Neural progenitor cell (in vitro differentiated cells): ENCODE measurements around the gene CSNK1G2. TPM values are rescaled to one million over a fixed set of nuclear protein-coding genes. Genes with fewer than 3 reads are reported as not detected.

Source experiments
- DNase-seq: peaks from one replicate; pipeline ENCODE4 v3.0.0-alpha.2; 2016; ENCODE audit warnings: low spot score
- H2AFZ ChIP-seq: fragments of 200-600 bp; sonication (generic); replicated peaks from 2 replicates; pipeline ENCODE4 v1.6.1; 2016; ENCODE audit warnings: antibody characterized with exemption
- H3F3A ChIP-seq: fragments of 200-600 bp; sonication (generic); 2 replicates; pipeline ENCODE4 v1.6.1; 2016; ENCODE audit warnings: antibody characterized with exemption, low read depth
- H3K27ac ChIP-seq: fragments of 200-600 bp; sonication (generic); 2 replicates; pipeline ENCODE4 v1.5.1; 2016; ENCODE audit warnings: mild to moderate bottlenecking
- H3K27me3 ChIP-seq: fragments of 200-600 bp; sonication (generic); 2 replicates; pipeline ENCODE4 v1.6.1; 2016; ENCODE audit warnings: mild to moderate bottlenecking, moderate library complexity
- H3K36me3 ChIP-seq: fragments of 200-600 bp; sonication (generic); 2 replicates; pipeline ENCODE4 v1.5.1; 2016
- H3K4me1 ChIP-seq: fragments of 200-600 bp; sonication (generic); 2 replicates; pipeline ENCODE4 v1.6.1; 2016; ENCODE audit warnings: mixed run types
- H3K4me2 ChIP-seq: fragments of 200-600 bp; sonication (generic); 2 replicates; pipeline ENCODE4 v1.6.1; 2016
- H3K4me3 ChIP-seq: fragments of 200-600 bp; sonication (generic); 2 replicates; pipeline ENCODE4 v1.5.1; 2016
- H3K79me2 ChIP-seq: fragments of 200-600 bp; sonication (generic); 2 replicates; pipeline ENCODE4 v1.6.1; 2016; ENCODE audit warnings: low read depth
- H3K9ac ChIP-seq: fragments of 200-600 bp; sonication (generic); 2 replicates; pipeline ENCODE4 v1.6.1; 2016
- H3K9me3 ChIP-seq: fragments of 200-600 bp; sonication (generic); 2 replicates; pipeline ENCODE4 v1.5.1; 2016; ENCODE audit warnings: low read depth
- H4K20me1 ChIP-seq: fragments of 200-600 bp; sonication (generic); 2 replicates; pipeline ENCODE4 v1.6.1; 2016; ENCODE audit warnings: low read depth
- H3K27ac Mint-ChIP-seq: 3 replicates; pipeline ENCODE4 v1.8.0; 2021; ENCODE audit warnings: mixed read lengths
- H3K27me3 Mint-ChIP-seq: 2 replicates; pipeline ENCODE4 v1.8.0; 2022; ENCODE audit warnings: low read depth, mild to moderate bottlenecking, inconsistent platforms, moderate library complexity, mixed read lengths; ENCODE audit not compliant: insufficient read depth
- H3K36me3 Mint-ChIP-seq: 3 replicates; pipeline ENCODE4 v1.8.0; 2021; ENCODE audit warnings: mixed read lengths
- H3K4me1 Mint-ChIP-seq: 3 replicates; pipeline ENCODE4 v1.8.0; 2021; ENCODE audit warnings: mixed read lengths
- H3K4me3 Mint-ChIP-seq: 3 replicates; pipeline ENCODE4 v1.8.0; 2021; ENCODE audit warnings: mild to moderate bottlenecking, moderate library complexity, mixed read lengths
- H3K9me3 Mint-ChIP-seq: 3 replicates; pipeline ENCODE4 v1.8.0; 2020; ENCODE audit warnings: mixed read lengths
- CTCF ChIP-seq: fragments of 200-600 bp; sonication (generic); IDR thresholded peaks from 2 replicates; pipeline ENCODE4 v1.5.1; 2017; ENCODE audit warnings: antibody characterized with exemption, mild to moderate bottlenecking
- EZH2 ChIP-seq: fragments of 200-600 bp; sonication (generic); IDR thresholded peaks from 2 replicates; pipeline ENCODE4 v1.6.1; 2017; ENCODE audit warnings: antibody characterized with exemption, mild to moderate bottlenecking, moderate library complexity
- EZH2phosphoT487 ChIP-seq: fragments of 200-600 bp; sonication (generic); IDR thresholded peaks from 2 replicates; pipeline ENCODE4 v1.6.1; 2017; ENCODE audit warnings: antibody characterized with exemption
- total RNA-seq: library from RNA; depleted of rRNA; stranded (reverse); fragments of >200 nt; gene quantifications from 2 replicates; pipeline ENCODE4 v1.2.3, GENCODE V29; 2015; ENCODE audit warnings: low replicate concordance

The CSNK1G2 gene
- total RNA-seq, 1 donor from 2014 or later, result 49.6 TPM

GRCh38 chr19:1979642-1980041, 38.7 kb downstream of the CSNK1G2 start:
- H3K36me3 ChIP-seq, result no peaks in the 10 kb centered on the region
- no peak overlapping the region for H3K27ac Mint-ChIP-seq
- peaks cover 42% of the 10 kb centered on the region for H4K20me1 ChIP-seq
- no peak overlapping the region for H3K4me2 ChIP-seq
- H3K79me2 ChIP-seq, result peaks cover 24% of the 10 kb centered on the region
- H3F3A ChIP-seq, result peaks cover 12% of the 10 kb centered on the region
- H3K9me3 ChIP-seq, result no peaks in the 10 kb centered on the region
- no peaks in the 10 kb centered on the region for H3K9me3 Mint-ChIP-seq
- H3K4me3 Mint-ChIP-seq, result no peak overlapping the region
- H3K4me3 ChIP-seq, result no peak overlapping the region
- peaks cover 2% of the 10 kb centered on the region for H3K27me3 Mint-ChIP-seq
- H3K9ac ChIP-seq, result no peak overlapping the region
- no peak for TF ChIP-seq EZH2
- TF ChIP-seq EZH2phosphoT487, result no peak
- TF ChIP-seq CTCF, result no peak
- H3K4me1 ChIP-seq, result no peaks in the 10 kb centered on the region
- no peak for DNase-seq
- no peak overlapping the region for H3K27ac ChIP-seq
- H3K36me3 Mint-ChIP-seq, result peaks cover 14% of the 10 kb centered on the region
- H3K4me1 Mint-ChIP-seq, result no peaks in the 10 kb centered on the region
- no peaks in the 10 kb centered on the region for H3K27me3 ChIP-seq
- no peak overlapping the region for H2AFZ ChIP-seq

GRCh38 chr19:1980091-1980808, 39.3 kb downstream of the CSNK1G2 start:
- Histone ChIP-seq H3F3A (peaks cover 17% of the 10 kb centered on the region), H3K36me3 (no peaks in the 10 kb centered on the region), H3K9ac (no peak overlapping the region), H3K79me2 (peaks cover 24% of the 10 kb centered on the region), H4K20me1 (peaks cover 36% of the 10 kb centered on the region), H3K27ac (no peak overlapping the region), H3K4me1 (no peaks in the 10 kb centered on the region), H3K4me2 (no peak overlapping the region), H3K9me3 (no peaks in the 10 kb centered on the region), H3K4me3 (no peak overlapping the region), H3K27me3 (no peaks in the 10 kb centered on the region), H2AFZ (no peak overlapping the region)
- Mint-ChIP-seq H3K4me3 (no peak overlapping the region), H3K36me3 (peaks cover 14% of the 10 kb centered on the region), H3K9me3 (no peaks in the 10 kb centered on the region), H3K27me3 (peaks cover 5% of the 10 kb centered on the region), H3K27ac (no peak overlapping the region), H3K4me1 (no peaks in the 10 kb centered on the region)
- no peak for TF ChIP-seq EZH2
- no peak for TF ChIP-seq CTCF
- no peak for TF ChIP-seq EZH2phosphoT487
- no peak for DNase-seq

- Histone ChIP-seq H3K4me1 (no peaks in the 10 kb centered on the region), H4K20me1 (peaks cover 30% of the 10 kb centered on the region), H3K4me2 (no peak overlapping the region), H3K36me3 (no peaks in the 10 kb centered on the region), H3K27ac (no peak overlapping the region), H3K9ac (no peak overlapping the region), H3F3A (peaks cover 22% of the 10 kb centered on the region), H3K4me3 (no peak overlapping the region), H3K9me3 (no peaks in the 10 kb centered on the region), H3K79me2 (peaks cover 18% of the 10 kb centered on the region), H2AFZ (no peak overlapping the region), H3K27me3 (no peaks in the 10 kb centered on the region)
- H3K27me3 Mint-ChIP-seq, result peaks cover 4% of the 10 kb centered on the region
- TF ChIP-seq EZH2 (no peak), CTCF (no peak), EZH2phosphoT487 (no peak)
- no peak overlapping the region for H3K4me3 Mint-ChIP-seq
- H3K9me3 Mint-ChIP-seq, result no peaks in the 10 kb centered on the region
- H3K36me3 Mint-ChIP-seq, result peaks cover 14% of the 10 kb centered on the region
- no peak overlapping the region for H3K27ac Mint-ChIP-seq
- H3K4me1 Mint-ChIP-seq, result no peaks in the 10 kb centered on the region
- no peak for DNase-seq
Observed at GRCh38 chr19:1980809-1981181, 39.8 kb downstream of the CSNK1G2 start.
